ENCODE measurements around the gene IGFN1.

DNA sequence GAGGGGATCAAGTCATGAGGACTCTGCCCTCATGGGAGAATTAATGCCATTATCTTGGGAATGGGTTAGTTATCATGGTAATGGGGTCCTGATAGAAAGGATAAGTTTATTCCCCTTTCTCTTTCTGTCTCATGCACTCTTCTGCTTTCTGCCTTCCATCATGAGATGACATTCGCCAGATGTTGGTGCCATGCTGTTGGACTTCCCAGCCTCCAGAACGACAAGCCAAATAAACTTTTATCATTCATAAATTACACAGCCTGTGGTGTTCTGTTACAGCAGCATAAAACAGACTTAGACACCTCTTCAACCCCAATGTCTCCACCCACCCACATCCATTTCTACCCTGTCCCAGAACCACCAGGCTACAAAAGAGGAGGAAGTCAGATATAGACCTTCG, 11.9 kb upstream of the IGFN1 start:
- TF ChIP-seq CTCF (conservative IDR thresholded peaks at IDR 0.05; ENCODE audit: low read depth, low read length), result no peak
- no peak for TF ChIP-seq EZH2phosphoT487 (IDR thresholded peaks at IDR 0.05; ENCODE audit: borderline replicate concordance, low read length)
